ENCODE data around the gene CCR4. TPM values are rescaled to one million over a fixed set of nuclear protein-coding genes. Genes with fewer than 3 reads are reported as not detected.

CCR4 gene
- total and polyA plus RNA-seq, 9 of the 15 experiments (the other 6 are each of a cell fraction or from before 2014, with no cell fraction given) = 0.04 to 0.47 (median 0.25) TPM; not detected in 1

- peak; percentile 78 for TF ChIP-seq ARID1B (IDR thresholded peaks at IDR 0.05)
- peak; percentile 54; the same call in 1 of the 2 replicates for TF ChIP-seq TAL1 (IDR thresholded peaks at IDR 0.05)
- TF ChIP-seq C11orf30 (IDR thresholded peaks at IDR 0.05; ENCODE audit: low read depth) = no peak
- peak; percentile 74 for TF ChIP-seq ZNF592 (IDR thresholded peaks at IDR 0.05)
- TF ChIP-seq DNMT1 (IDR thresholded peaks at IDR 0.05) = no peak
- no peak for TF ChIP-seq RAD51 (IDR thresholded peaks at IDR 0.05; ENCODE audit: borderline replicate concordance, low read depth)
- no peak for TF ChIP-seq PHTF2 (CRISPR knock-in tag; IDR thresholded peaks at IDR 0.05)
- TF ChIP-seq CBFA2T3 (IDR thresholded peaks at IDR 0.05) = peak; percentile 85
- TF ChIP-seq E2F6 (IDR thresholded peaks at IDR 0.05; ENCODE audit: borderline replicate concordance in 1 of 2, extremely low read depth in 1 of 2, insufficient read depth in 1 of 2, insufficient read length in 1 of 2, low read depth in 1 of 2, low read length in 1 of 2, poor library complexity in 1 of 2, severe bottlenecking in 1 of 2) = peak in 1 of 2 experiments; percentile 59
- TF ChIP-seq TBP (optimal IDR thresholded peaks at IDR 0.05; ENCODE audit: low read depth, low read length) = no peak
- TF ChIP-seq SMARCA4 (IDR thresholded peaks at IDR 0.05) = peak; percentile 56; the same call in 1 of the 2 replicates
- no peak for TF ChIP-seq VEZF1 (CRISPR knock-in tag; IDR thresholded peaks at IDR 0.05)
- TF ChIP-seq PCBP1 (IDR thresholded peaks at IDR 0.05; ENCODE audit: low read depth, low read length, poor library complexity, severe bottlenecking) = no peak
- TF ChIP-seq CBX5 (IDR thresholded peaks at IDR 0.05; ENCODE audit: borderline replicate concordance, low read depth) = no peak
- TF ChIP-seq STAT5A (IDR thresholded peaks at IDR 0.05; ENCODE audit: borderline replicate concordance, low read length) = peak; percentile 40; the same call in 1 of the 2 replicates
- peak; percentile 35; the same call in 1 of the 2 replicates for TF ChIP-seq GATAD2A (IDR thresholded peaks at IDR 0.05)
- no peak for TF ChIP-seq ESRRA (IDR thresholded peaks at IDR 0.05; ENCODE audit: borderline replicate concordance, low read depth)
- no peak for TF ChIP-seq FOXK1 (CRISPR knock-in tag; IDR thresholded peaks at IDR 0.05; ENCODE audit: borderline replicate concordance)
- TF ChIP-seq TEAD1 (CRISPR knock-in tag; IDR thresholded peaks at IDR 0.05) = no peak
- TF ChIP-seq CBFA2T2 (conservative IDR thresholded peaks at IDR 0.05) = peak; percentile 67
- TF ChIP-seq TGIF2 (CRISPR knock-in tag; IDR thresholded peaks at IDR 0.05) = no peak
- no peak for TF ChIP-seq FOXO4 (CRISPR knock-in tag; IDR thresholded peaks at IDR 0.05)
- peak; percentile 50 for TF ChIP-seq DPF2 (IDR thresholded peaks at IDR 0.05)
These were observed at the start of gene CCR4 (continued) for GRCh38 chr3:32951410-32951811.

Data from K562 (cell line).